Measurements from ENCODE around the gene MT3. TPM values are rescaled to one million over a fixed set of nuclear protein-coding genes. Genes with fewer than 3 reads are reported as not detected.

The MT3 gene
- total RNA-seq, 1 donor = not detected

DNA sequence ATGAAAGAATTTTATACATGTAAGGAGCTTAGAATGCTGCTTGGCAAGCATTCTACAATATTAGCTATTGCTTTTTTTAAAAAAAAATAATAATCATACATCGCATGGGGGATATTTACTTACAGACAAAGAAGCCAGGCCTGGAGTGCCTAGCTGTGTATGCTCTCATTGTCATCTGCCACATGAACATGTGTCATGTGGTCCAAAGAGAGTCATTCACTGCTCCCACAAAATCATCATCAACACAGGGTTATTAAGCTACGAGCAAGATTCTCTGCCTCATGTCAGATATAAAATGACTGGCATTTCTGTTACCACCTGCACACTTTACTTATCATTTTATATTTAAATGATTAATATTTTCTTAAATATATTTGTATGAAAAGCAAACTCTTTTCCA lies 34.3 kb downstream of the MT3 start:
- TF ChIP-seq, protein P1, sequence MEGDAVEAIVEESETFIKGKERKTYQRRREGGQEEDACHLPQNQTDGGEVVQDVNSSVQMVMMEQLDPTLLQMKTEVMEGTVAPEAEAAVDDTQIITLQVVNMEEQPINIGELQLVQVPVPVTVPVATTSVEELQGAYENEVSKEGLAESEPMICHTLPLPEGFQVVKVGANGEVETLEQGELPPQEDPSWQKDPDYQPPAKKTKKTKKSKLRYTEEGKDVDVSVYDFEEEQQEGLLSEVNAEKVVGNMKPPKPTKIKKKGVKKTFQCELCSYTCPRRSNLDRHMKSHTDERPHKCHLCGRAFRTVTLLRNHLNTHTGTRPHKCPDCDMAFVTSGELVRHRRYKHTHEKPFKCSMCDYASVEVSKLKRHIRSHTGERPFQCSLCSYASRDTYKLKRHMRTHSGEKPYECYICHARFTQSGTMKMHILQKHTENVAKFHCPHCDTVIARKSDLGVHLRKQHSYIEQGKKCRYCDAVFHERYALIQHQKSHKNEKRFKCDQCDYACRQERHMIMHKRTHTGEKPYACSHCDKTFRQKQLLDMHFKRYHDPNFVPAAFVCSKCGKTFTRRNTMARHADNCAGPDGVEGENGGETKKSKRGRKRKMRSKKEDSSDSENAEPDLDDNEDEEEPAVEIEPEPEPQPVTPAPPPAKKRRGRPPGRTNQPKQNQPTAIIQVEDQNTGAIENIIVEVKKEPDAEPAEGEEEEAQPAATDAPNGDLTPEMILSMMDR (IDR thresholded peaks at IDR 0.05; ENCODE audit: insufficient read depth, low read depth, low read length) = no peak
- no peak overlapping the region for H3K4me3 ChIP-seq (ENCODE audit: low read depth, low read length)
- DNase-seq (ENCODE audit: low read depth) = no peak

- H3K4me3 ChIP-seq (ENCODE audit: low read depth, low read length) = peak within 1 kb of the TSS; percentile 67
- TF ChIP-seq, protein P1 (IDR thresholded peaks at IDR 0.05; ENCODE audit: insufficient read depth, low read depth, low read length) = no peak
- peak; percentile 69 for DNase-seq (ENCODE audit: low read depth)
These were observed 36.0 kb downstream of the MT3 start, which contains the start of gene MT1E for GRCh38 chr16:56625140-56625942. Gene MT1E (plus strand): TSS chr16:56625781. CDS start chr16:56625852, 71 bp downstream.

GRCh38 chr16:56625943-56626654 lies 36.8 kb downstream of the MT3 start:
- TF ChIP-seq, protein P1 (IDR thresholded peaks at IDR 0.05; ENCODE audit: insufficient read depth, low read depth, low read length) = no peak
- peak overlapping the region; percentile 67 for H3K4me3 ChIP-seq (ENCODE audit: low read depth, low read length)
- DNase-seq (ENCODE audit: low read depth) = peak; percentile 81

DNA sequence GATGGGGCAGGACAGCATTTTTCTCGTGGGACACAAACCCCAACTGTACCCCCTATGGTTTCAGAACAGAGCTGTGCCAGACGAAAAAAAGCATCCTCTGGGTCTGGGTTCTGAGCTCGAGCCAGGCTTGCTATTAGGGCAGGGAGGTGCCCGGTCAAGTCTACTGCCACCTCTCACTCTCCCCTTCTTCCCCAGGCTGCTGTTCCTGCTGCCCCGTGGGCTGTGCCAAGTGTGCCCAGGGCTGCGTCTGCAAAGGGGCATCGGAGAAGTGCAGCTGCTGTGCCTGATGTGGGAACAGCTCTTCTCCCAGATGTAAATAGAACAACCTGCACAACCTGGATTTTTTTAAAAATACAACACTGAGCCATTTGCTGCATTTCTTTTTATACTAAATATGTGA lies 37.4 kb downstream of the MT3 start:
- H3K4me3 ChIP-seq (ENCODE audit: low read depth, low read length) = peak overlapping the region; percentile 67
- DNase-seq (ENCODE audit: low read depth) = no peak
- TF ChIP-seq, protein P1 (IDR thresholded peaks at IDR 0.05; ENCODE audit: insufficient read depth, low read depth, low read length) = no peak

DNA sequence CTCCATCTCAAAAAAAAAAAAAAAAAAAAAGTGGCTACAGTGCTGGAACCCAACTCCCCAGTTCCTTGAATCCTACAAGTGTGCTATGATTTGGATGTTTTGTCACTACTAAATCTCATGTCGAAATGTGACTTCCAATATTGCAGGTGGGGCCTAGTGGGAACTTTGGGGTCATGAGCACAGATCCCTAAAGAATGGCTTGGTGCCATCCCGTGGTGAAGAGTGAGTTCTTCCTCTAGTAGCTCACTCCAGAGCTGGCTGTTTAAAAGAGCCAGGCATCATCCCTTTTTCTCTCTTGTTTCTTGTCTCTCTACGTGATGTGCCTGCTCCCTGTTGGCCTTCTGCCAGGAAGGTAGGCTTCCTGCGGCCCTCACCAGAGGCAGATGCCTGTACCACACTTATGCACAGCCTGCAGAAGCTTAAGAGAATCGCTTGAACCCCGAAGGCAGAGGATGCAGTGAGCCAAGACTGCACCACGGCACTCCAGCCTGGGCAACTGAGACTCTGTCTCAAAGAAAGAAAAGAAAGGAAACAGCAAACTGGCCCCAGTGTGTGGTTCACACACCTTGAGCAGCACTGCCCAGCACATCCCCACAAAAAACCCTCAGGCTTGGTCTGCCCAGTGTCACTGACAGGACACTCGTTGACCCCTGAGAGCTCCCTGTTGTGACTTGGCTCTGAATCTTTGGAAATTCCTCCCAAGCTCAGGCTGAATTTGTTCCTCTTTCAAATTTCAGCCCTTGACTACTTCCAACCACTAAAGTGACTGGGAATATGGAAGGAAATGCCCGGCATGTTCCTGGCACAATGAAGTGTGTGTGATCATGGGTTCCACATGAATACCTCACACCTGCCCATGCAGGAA lies 39.4 kb downstream of the MT3 start:
- no peak overlapping the region for H3K4me3 ChIP-seq (ENCODE audit: low read depth, low read length)
- no peak for DNase-seq (ENCODE audit: low read depth)
- TF ChIP-seq, protein P1 (IDR thresholded peaks at IDR 0.05; ENCODE audit: insufficient read depth, low read depth, low read length) = no peak

DNA sequence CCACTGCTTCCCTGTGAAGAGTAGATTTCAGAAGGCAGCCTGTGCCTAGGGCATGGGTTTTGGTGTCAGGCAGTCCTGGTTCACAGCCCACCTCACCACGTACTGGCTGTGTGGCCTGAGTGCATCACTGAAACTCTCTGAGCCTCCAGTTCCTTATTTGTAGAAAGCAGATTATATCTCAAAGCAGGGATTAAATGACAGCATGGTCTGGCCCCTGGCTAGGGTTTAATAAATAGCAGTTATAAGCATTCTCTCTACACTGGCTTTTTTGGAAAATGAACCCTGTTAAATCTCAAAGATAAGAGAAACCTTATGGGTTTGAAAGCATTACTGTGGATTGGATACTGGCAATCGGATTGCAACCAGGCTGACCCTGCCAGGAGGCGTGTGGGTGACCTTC lies 40.2 kb downstream of the MT3 start:
- peak; percentile 21 for DNase-seq (ENCODE audit: low read depth)
- H3K4me3 ChIP-seq (ENCODE audit: low read depth, low read length) = no peak overlapping the region
- TF ChIP-seq, protein P1 (IDR thresholded peaks at IDR 0.05; ENCODE audit: insufficient read depth, low read depth, low read length) = no peak
